HepG2 (cell line): Measurements from ENCODE around the gene FUT4. TPM values are rescaled to one million over a fixed set of nuclear protein-coding genes. Genes with fewer than 3 reads are reported as not detected.

Experiments
- ATAC-seq: fragments of 200-7000 bp; cut with Tn5 transposase; 3 replicates; pipeline ENCODE4 v1.9.1; 2020; ENCODE audit warnings: mild to moderate bottlenecking, moderate library complexity
- BruUV-seq: library from RNA; stranded (reverse); fragments of 400-500 nt; replicated peaks from 2 replicates; lab custom pipeline; 2021; lab: Mats Ljungman, UMichigan
- CTCF ChIA-PET: fragments of 300-600 bp; formaldehyde crosslinking; extraction: SDS; loops from one replicate; lab custom pipeline; 2021; ENCODE audit warnings: low total read pairs, inconsistent platforms, low intra/inter-chr PET ratio; lab: Yijun Ruan, JAX
- POLR2A ChIA-PET: fragments of 350-600 bp; sonication (Branson Sonifier 250); formaldehyde crosslinking; loops from one replicate; lab custom pipeline; 2020; ENCODE audit warnings: antibody characterized with exemption, inconsistent platforms; lab: Yijun Ruan, JAX
- DNase-seq: peaks from one replicate; pipeline ENCODE4 v3.0.0-alpha.2; 2015; ENCODE audit warnings: low spot score
- FAIRE-seq: peaks from 3 replicates; lab custom pipeline; 2011; peaks lifted over from hg19 to GRCh38; lab: Jason Lieb, UNC
- H2AFZ ChIP-seq: one replicate; pipeline ENCODE4 v1.6.1; 2011; ENCODE audit warnings: low read length, inconsistent platforms
- H3K27ac ChIP-seq: fragments of 300-600 bp; 3 replicates; pipeline ENCODE4 v1.8.0; 2011; ENCODE audit warnings: mixed run types, mild to moderate bottlenecking, mixed read lengths, low read length, inconsistent platforms; ENCODE audit not compliant: insufficient read depth; ENCODE audit errors: extremely low read length
- H3K27me3 ChIP-seq, 2 experiments: fragments of 200-600 bp in 1 of 2; 2 replicates in 1 of 2; 3 replicates in 1 of 2; pipeline versions ENCODE4 v1.6.0 to v1.8.0; 2011; ENCODE audit warnings: low read length in 2 of 2, mild to moderate bottlenecking in 2 of 2, moderate library complexity in 2 of 2, inconsistent platforms in 1 of 2; ENCODE audit not compliant: insufficient read depth in 2 of 2, control insufficient read depth in 1 of 2
- H3K36me3 ChIP-seq, 2 experiments: fragments of 200-600 bp in 1 of 2; replicated peaks in 1 of 2; 2 replicates in 1 of 2; 3 replicates in 1 of 2; pipeline versions ENCODE4 v1.5.1 to v1.8.0; 2011; ENCODE audit warnings: low read length in 2 of 2, inconsistent platforms in 1 of 2; ENCODE audit not compliant: insufficient read depth in 2 of 2, control insufficient read depth in 1 of 2
- H3K4me1 ChIP-seq: 2 replicates; pipeline ENCODE4 v1.5.1; 2012; ENCODE audit warnings: low read length, inconsistent platforms; ENCODE audit not compliant: insufficient read depth
- H3K4me2 ChIP-seq: 2 replicates; pipeline ENCODE4 v1.6.0; 2011; ENCODE audit warnings: low read depth, low read length, inconsistent platforms
- H3K4me3 ChIP-seq, 3 experiments: fragments of 200-600 bp in 1 of 3; sonication (generic), shearing (Covaris generic) in 1 of 3; replicated peaks in 1 of 3; 2 replicates each; pipeline ENCODE4 v1.5.1; 2011 to 2016; ENCODE audit warnings: low read length in 3 of 3, inconsistent platforms in 2 of 3, low read depth in 2 of 3, mild to moderate bottlenecking in 2 of 3, control low read depth in 1 of 3, mixed read lengths in 1 of 3; ENCODE audit not compliant: insufficient read depth in 1 of 3
- H3K79me2 ChIP-seq: one replicate; pipeline ENCODE4 v1.6.1; 2011; ENCODE audit warnings: low read length, inconsistent platforms; ENCODE audit not compliant: insufficient read depth
- H3K9ac ChIP-seq: 2 replicates; pipeline ENCODE4 v1.6.0; 2011; ENCODE audit warnings: mild to moderate bottlenecking, low read depth, low read length, inconsistent platforms; ENCODE audit not compliant: insufficient read depth
- H3K9me3 ChIP-seq: 2 replicates; pipeline ENCODE4 v1.5.1; 2012; ENCODE audit warnings: mild to moderate bottlenecking, low read length
- H4K20me1 ChIP-seq: 2 replicates; pipeline ENCODE4 v1.6.0; 2011; ENCODE audit warnings: inconsistent platforms, mild to moderate bottlenecking, low read length, moderate library complexity; ENCODE audit not compliant: insufficient read depth
- FOXK2 ChIP-seq: fragments of 450-650 bp; IDR thresholded peaks from 2 replicates; pipeline ENCODE4 v1.6.1; 2016
- ZNF224 ChIP-seq: sonication (generic); formaldehyde crosslinking; IDR thresholded peaks from 2 replicates; pipeline ENCODE4 v1.5.0; 2020; ENCODE audit warnings: mild to moderate bottlenecking, missing genetic modification reagents
- WGBS: methylation state at CpG from one replicate; pipeline ENCODE4 v1.1.6; 2017; ENCODE audit warnings: low lambda C conversion rate; 5-methylcytosine and 5-hydroxymethylcytosine counted together
- in situ Hi-C: cut with HindIII; loops from 2 replicates; pipeline ENCODE4 v1.10.0; 2017; ENCODE audit warnings: low pct_unique_long_range_greater_than_20kb; ENCODE audit not compliant: extremely low pct_ligation_motif_present
- intact Hi-C: fragments of 100-400 bp; cut with micrococcal nuclease; formaldehyde crosslinking; loops from one replicate; pipeline ENCODE4 v1.10.0; 2022; ENCODE audit not compliant: unreplicated experiment
- polyA plus RNA-seq, 8 experiments: library from polyadenylated mRNA; depleted of rRNA in 3 of 8; stranded (reverse) in 7 of 8; unstranded in 1 of 8; fragments of >200 nt; fragmentation: Illumina TruSeq in 4 of 8; extraction: Trizol in 4 of 8; gene quantifications; 2 replicates each; pipeline versions ENCODE4 v1.2.1 to v1.2.3, GENCODE V29; 2011 to 2016; ENCODE audit warnings: low read depth in 4 of 8, missing spikeins in 1 of 8, mixed read lengths in 1 of 8; ENCODE audit not compliant: insufficient read depth in 1 of 8
- total RNA-seq, 5 experiments: library from RNA; depleted of rRNA; stranded (reverse); fragments of >200 nt; fragmentation: Illumina TruSeq; extraction: Trizol; gene quantifications; 2 replicates each; pipeline ENCODE4 v1.2.3, GENCODE V29; 2016; ENCODE audit warnings: low read depth in 1 of 5
- TF ChIP-seq, protein P1 (sequence below), 2 experiments: sonication (generic) in 1 of 2; formaldehyde crosslinking in 1 of 2; IDR thresholded peaks; 2 replicates each; pipeline versions ENCODE4 v1.6.1 to v1.9.0; 2014 to 2022; ENCODE audit warnings: antibody characterized with exemption in 1 of 2, borderline replicate concordance in 1 of 2, inconsistent platforms in 1 of 2, low read depth in 1 of 2, missing genetic modification reagents in 1 of 2

Gene FUT4
- total and polyA plus RNA-seq, 2 of the 13 experiments (the other 11 are each of a cell fraction or from before 2014, with no cell fraction given): 0.28 to 0.60 TPM

DNA sequence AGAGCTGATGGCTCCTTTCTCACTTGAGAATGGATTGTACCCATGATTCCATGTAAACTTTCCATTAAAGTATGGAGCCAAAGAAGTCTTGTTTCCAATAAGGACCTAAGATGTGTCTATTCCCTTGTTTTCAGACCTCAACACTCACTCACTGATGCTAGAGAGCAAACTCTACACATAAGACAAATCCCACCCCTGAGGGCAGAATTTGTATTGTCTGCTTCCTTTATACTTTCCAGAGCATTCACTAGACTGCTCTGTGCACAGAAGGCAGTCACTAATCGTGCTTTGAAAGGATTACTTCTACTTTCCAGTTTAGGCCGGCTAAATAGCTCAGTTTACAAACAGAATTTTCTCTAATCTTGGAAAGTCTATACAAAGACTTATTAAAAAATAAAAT lies 43.5 kb upstream of the FUT4 start:
- ATAC-seq (no peak), DNase-seq (no peak)
- POLR2A ChIA-PET: no interaction called here

More for the DNA sequence above, 43.5 kb upstream of the FUT4 start:
- TF ChIP-seq, protein P1, sequence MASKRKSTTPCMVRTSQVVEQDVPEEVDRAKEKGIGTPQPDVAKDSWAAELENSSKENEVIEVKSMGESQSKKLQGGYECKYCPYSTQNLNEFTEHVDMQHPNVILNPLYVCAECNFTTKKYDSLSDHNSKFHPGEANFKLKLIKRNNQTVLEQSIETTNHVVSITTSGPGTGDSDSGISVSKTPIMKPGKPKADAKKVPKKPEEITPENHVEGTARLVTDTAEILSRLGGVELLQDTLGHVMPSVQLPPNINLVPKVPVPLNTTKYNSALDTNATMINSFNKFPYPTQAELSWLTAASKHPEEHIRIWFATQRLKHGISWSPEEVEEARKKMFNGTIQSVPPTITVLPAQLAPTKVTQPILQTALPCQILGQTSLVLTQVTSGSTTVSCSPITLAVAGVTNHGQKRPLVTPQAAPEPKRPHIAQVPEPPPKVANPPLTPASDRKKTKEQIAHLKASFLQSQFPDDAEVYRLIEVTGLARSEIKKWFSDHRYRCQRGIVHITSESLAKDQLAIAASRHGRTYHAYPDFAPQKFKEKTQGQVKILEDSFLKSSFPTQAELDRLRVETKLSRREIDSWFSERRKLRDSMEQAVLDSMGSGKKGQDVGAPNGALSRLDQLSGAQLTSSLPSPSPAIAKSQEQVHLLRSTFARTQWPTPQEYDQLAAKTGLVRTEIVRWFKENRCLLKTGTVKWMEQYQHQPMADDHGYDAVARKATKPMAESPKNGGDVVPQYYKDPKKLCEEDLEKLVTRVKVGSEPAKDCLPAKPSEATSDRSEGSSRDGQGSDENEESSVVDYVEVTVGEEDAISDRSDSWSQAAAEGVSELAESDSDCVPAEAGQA (IDR thresholded peaks at IDR 0.05; ENCODE audit: low read depth): no peak
- TF ChIP-seq, protein P1 (CRISPR knock-in tag; IDR thresholded peaks at IDR 0.05; ENCODE audit: borderline replicate concordance): no peak
- TF ChIP-seq FOXK2: no peak
- no peak for TF ChIP-seq ZNF224 (CRISPR knock-in tag)
- TF ChIP-seq, all 625 proteins: peak for 0
- Histone ChIP-seq H3K4me1 (peaks cover 7% of the 10 kb centered on the region), H3K4me2 (no peak overlapping the region), H3K9me3 (no peaks in the 10 kb centered on the region), H3K79me2 (peaks cover 4% of the 10 kb centered on the region), H2AFZ (no peak overlapping the region), H3K4me3 (no peak overlapping the region), H3K9ac (no peak overlapping the region), H3K27ac (no peak overlapping the region), H4K20me1 (no peaks in the 10 kb centered on the region), H3K27me3 (no peaks in the 10 kb centered on the region), H3K36me3 (peaks cover 2 to 16% of the 10 kb centered on the region in 2 experiments; a peak in 3 of 5 replicates)
- FAIRE-seq: no peak
- in situ Hi-C loops: loop anchor here (5.0 to 10.0 kb wide), 3 partner anchors 173 to 585 kb away; no protein-coding TSS in a partner anchor
- no TSS peak for BruUV-seq
- intact Hi-C loops: loop anchor here (5.0 kb wide), 1 partner anchor 328 kb away; no protein-coding TSS in a partner anchor
- WGBS: 96% methylated on average over 2 of the region's 2 CpGs
- CTCF ChIA-PET: no interaction called here
